NOMO-1 treated with dmso at 0.1 percent for 144 hours (cell line): ENCODE data around the gene HOMER2.
"Not testable (repeated sequence)": the region's sequence is repeated elsewhere in the genome, so short reads cannot be mapped to it uniquely, and the experiment has no call there.

Experiments
- DNase-seq: peaks from one replicate; lab custom pipeline; 2025; ENCODE audit not compliant: unreplicated experiment; lab: John Stamatoyannopoulos, UW

The HOMER2 gene

DNA sequence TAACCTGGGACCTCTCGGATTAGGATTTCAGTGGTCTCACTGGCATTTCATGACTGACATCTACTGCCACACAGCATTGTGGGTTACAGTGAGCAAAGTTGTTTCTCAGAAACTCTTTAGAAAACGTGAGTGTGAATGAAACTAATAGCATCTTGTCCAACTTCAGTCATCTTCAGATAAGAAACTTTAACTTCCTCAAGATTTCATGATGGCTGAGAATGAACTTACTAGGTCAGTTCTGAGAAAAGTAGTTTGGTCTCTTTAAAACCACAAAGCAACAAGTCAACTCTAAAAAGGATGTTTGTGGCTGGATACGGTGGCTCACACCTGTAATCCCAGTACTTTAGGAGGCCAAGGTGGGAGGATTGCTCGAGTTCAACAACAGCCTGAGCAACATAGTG lies 14.2 kb upstream of the HOMER2 start:
- no peak for DNase-seq

DNA sequence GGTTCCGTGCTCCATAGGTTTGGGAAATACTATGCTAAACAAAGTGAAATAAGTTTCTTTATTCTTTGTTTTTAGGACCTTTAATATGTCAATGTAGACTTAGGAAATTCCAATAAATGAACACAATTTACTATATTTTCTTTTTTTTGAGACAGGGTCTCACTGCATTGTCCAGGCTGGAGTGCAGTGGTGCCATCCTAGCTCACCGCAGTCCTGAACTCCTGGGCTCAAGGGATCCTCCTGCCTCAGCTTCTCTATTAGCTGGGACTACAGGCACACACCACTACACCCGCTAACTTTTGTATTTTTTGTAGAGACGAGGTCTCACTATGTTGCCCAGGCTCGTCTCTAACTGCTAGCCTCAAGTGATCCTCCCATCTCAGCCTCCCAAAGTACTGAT lies 12.4 kb upstream of the HOMER2 start:
- no peak for DNase-seq

DNA sequence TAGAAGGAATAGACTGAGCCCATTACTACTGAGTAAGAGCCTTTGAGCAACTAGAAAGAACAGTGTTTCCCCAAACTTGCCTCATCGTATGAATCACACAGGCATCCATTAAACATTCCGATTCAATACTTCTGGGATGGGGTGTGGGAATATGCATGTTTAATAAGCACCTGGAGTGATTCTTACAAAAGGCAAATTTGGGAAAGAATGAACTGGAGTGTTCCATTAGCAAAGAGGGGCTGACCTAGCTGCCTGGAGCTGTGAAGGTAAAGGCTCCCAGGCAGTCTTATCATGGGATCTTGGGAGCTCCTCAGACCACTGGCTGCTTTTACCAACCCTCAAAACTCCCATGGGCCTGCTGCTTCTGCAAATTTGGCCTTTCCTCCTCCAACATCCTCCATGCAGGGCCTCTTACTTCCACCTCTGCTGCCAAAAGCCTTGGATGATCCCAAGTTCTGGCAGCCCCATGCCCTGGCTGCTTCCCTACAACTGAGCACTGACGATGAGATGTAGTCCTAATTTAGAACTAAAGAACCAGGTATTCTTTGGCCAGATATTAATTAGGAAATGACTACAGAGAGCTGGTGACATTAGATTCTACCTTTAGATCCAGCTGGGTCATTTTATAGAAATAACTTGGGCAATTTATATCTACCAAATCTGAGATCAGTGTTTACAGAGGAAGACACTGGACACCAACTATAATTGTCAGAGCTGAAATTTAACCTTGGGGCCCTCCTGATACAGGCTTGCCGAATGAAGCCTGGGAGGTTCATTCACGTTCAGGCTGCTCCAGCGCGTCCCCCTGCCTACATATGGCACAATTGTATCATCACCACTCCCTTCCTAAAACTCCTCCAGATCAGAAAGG lies 11.2 kb upstream of the HOMER2 start:
- no peak for DNase-seq

DNA sequence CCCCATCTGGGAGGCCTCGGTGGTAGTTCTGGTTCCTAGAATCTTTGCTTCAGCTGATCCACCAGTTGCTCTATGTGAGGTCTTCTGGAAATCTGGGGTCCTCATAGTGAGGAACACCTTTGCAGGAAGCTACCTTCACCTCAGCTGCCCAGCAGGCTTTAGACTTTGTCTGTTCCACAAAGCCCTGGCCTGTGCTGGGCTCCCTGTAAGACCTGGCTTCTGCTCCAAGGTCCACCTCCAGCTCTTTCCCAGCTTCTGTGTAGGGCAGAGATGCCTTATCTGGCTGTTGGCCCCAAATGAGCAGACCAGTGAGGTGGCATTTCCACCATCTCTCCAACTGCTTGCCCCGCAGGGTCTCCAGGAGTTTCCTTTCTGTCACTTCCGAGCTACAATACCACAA lies 8.2 kb upstream of the HOMER2 start:
- DNase-seq, result no peak

DNA sequence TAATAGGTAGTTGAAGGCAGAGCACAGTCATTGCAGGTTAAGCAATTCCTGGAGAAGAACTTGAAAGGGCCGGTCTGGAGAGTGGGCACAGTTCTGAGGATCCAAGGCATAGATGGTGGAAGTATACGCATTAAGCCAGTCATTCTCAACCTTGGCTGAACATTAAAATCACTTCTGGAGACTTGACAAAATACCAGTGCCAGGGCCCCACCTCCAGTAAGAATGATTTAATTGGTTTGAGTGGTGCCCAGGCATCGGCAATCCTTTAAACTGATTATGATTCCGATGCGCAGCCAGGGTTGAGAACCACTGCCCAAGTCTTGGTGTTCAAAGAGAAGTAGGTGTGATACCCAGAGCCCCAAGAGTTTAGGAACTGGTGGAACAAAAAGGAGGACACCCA lies 6.9 kb upstream of the HOMER2 start:
- no peak for DNase-seq

DNA sequence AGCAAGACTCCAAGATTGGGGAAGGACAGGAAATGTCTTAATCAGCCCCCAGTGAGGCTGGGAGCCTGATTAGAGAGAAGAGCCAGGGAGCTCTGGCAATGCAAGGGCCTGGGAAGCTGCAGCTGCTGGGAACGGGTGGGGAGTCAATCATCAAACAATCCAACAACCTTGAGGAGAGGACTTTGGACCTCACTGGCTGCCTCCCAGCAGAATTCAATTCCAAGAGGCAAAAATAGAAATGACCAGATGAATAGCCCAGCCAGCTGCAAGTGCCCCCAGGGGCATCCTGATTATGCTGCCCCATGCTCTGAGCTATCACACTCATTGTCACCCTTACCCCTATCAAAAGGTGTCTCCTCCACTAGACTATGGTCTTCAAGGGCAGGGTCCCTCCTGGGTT lies 6.1 kb upstream of the HOMER2 start:
- no peak for DNase-seq

DNA sequence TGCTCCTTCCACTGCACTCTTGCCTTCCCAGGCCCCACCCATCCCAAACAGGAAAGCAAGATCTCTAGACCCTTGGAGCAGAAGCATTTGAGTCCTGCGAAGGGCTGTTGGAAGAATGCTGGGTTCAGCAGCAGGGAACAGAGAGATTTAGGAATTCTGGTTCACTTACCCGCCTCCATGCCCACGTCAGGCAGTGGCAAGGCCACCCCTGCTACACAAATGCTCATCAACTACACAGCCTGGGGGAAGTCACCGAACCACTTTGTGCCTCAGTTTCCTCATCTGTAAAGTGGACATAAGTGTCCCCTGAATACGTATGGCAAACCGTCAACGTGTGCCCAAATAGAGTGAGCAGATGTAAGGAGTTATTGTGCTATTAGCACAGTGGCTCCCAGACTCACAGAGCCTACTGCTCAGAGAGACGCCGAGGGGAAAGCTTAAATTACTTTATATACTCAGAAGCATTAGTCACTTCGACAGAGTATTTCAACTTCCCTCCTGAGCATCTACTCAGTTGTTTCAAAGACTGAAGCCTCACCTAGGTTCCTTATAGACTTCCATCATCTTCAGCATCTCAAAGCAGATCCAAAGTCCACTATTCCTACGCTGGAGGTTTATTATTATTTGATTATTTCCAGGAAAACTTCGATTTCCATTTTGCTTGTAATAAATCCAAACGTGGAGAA lies 905 bp downstream of the HOMER2 start:
- DNase-seq, result peak; percentile 27

DNA sequence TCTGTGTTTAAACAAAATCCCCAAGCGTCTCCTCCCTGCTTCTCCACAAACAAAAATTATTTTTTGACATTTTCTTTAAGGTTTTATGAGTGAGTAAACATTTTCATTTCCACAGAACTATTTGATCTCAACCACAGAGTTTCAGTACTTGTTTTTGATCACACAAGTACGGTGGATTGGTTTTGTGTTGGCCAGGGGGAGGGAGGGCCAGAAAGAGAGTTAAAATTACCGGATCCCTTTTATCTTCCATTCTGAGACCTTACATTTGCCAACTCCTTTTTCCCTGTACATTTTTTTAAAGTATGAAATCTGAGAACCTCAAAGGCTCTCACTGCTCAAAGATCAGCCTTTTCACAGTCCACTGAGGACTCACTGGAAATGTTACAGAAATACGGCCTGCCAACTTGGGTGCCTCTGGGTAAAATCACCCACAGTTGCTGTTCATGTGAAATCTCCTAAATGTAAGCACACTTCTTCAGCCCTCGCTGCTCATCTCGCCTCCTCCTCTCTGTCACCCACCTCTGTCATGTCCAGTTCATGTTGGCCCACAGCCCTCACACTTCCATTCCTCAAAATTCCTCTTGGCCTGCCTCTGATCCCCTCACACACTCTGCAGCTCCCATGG lies 1.7 kb downstream of the HOMER2 start:
- no peak for DNase-seq

DNA sequence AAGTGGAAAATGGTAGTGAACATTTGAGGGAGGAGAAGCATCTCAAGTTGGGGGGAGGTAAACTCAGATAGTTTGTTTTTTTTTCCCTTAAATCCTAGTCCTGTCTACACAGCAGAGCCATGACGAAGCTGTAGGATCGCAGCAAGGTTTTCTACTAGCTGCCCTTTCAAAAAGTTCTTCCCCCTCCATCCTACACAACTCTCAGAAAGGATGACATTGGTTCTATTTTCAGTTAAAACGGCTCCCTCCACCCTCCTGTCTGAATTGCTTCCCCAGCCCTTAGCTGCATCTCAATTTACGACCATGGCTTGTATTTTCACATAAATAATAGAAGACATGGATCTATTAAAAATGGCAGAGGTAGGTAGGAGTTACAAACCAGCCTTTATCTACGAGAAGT lies 2.2 kb downstream of the HOMER2 start:
- no peak for DNase-seq

DNA sequence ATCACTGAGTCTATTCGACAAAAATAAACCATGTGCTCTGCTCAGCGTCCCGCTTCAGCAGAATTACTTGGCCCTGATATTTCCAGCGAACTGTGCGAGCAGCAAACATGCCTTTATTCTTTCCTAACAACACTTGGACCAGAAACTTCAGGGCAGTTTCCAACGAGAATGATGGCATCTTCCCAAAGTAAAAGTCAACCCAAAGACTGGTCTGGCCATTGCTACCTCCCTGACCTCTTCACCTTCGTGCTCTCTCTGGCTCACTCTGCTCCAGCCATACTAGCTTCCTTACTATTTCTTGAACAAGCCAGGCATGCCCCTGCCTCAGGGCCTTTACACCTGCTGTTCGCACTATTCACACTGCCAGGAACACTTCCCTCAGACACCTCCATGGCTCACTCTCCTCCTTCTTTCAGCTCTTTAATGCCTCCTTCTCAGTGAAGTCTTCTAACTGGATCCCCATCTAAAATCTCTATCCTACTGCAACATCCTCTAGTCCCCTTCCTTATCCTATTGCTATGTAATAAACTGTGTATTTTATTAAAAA lies 6.3 kb downstream of the HOMER2 start:
- no peak for DNase-seq

DNA sequence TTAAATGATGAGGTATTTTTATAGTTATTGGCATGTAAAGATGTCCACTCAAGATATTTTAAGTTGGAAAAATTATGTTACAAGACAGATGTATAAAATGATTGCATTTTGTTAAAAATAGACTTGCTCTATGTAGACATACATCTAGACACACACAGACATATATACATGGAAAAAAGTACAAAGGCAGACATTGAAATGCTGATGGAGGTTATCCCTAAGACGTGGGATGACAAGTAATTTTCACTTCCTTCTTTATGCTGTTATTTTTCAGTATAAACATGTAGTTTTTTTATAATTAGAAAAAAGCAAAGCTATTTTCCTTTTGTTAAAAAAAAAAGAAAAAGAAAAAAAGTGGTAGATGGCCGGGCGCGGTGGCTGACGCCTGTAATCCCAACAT lies 7.2 kb downstream of the HOMER2 start:
- DNase-seq, result no peak

DNA sequence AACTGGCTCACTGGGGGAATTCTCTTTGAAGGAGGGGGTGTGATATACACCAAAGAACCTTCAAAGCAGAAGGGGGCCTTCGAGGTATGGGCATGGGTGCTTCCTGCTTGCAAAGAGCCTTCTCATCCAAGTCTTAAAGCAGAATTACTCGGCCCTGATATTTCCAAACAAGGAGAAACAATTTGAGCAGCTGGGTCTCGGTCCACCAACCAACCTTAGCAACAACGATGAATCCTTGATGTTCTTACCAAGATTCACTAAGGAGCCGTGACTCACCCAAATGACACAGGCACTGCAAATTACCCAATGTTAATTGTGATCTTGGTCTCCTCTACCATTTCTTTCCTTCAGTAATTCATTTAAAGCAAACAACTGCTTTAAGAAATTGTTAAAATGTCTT lies 7.7 kb downstream of the HOMER2 start:
- peak; percentile 39 for DNase-seq

DNA sequence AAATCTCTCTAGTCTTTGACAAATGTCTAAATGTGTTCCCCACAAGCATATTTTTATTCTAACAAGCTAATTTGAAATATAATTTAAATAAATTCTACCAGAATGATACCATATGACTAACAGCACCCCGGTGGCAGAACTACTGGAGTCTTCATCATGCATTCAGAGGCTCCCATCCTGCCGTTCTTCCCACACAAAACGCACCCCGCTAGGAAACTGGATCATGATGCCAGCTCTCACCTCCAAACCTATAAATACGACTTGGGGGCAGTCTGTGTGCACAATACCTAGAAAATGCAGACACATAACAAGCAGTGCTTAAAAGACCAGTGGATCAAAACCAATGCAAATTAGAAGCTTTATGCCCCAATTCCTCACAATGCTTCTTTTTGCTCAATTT lies 8.5 kb downstream of the HOMER2 start:
- DNase-seq, result no peak

DNA sequence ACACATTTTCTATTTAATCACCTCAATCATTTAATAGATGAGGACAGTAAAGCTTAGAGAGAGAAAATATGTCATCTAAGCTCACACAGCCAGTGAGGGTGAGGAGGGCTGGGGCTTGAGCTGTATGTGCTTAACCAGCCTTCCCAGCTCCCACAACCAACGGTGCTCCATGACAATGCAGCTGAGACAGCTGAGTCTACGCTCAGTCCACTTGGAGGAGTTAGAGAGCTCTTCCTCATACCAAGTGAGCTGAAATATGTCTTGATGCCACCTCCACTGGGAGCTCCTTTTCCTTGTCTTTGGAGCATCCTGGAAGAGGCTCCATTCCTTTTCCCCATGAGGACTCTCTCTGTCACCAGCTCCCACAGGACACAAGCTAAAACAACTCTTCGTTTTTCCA lies 9.3 kb downstream of the HOMER2 start:
- no peak for DNase-seq

DNA sequence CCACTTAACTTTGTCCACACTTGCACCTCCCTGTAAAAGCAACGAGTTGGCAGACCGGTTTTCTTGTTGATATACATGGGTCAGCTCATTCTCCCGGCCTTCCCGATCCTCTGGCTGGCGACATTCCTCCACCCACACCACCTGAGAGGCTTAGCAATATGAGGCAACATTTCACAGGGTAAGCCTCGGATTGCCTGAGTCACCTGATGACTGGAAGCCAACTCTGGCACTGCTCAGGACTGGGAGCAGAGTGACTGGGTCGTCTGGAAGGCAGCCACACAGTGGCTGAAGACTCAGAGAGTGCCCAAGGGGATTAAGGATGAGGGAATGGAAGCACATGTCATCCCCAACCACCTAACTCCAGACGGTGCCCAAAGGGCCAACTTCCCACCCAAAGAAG lies 9.8 kb downstream of the HOMER2 start:
- no peak for DNase-seq

DNA sequence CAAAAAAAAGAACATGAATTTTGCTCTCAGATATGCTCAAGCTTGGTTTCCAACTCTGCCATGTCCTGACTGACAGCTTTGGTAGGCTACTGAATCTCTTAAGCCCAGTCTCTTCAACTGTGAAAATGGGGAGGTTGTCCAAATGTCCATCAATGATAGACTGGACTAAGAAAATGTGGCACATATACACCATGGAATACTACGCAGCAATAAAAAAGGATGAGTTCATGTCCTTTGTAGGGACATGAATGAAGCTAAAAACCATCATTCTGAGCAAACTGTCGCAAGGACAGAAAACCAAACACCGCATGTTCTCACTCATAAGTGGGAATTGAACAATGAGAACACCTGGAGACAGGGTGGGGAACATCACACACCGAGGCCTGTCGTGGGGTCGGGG lies 12.8 kb downstream of the HOMER2 start:
- DNase-seq, result not testable (repeated sequence)

DNA sequence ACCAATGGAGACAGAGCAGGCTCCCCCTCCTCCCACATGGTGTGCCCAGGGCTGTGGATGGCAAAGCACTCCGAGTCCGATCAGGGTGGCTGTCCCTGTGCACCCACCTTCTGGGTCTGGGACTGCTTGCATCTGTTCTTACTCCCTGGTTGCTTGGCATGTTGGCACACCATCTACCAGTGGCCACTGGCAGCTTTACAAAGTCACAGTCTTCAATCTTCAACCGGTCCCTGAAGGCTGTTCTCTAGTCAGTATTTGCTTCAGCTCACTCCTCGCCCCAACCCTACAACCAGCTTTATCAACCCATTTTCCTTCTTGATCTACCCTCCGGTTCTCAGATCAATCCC lies 14.8 kb downstream of the HOMER2 start:
- no peak for DNase-seq

DNA sequence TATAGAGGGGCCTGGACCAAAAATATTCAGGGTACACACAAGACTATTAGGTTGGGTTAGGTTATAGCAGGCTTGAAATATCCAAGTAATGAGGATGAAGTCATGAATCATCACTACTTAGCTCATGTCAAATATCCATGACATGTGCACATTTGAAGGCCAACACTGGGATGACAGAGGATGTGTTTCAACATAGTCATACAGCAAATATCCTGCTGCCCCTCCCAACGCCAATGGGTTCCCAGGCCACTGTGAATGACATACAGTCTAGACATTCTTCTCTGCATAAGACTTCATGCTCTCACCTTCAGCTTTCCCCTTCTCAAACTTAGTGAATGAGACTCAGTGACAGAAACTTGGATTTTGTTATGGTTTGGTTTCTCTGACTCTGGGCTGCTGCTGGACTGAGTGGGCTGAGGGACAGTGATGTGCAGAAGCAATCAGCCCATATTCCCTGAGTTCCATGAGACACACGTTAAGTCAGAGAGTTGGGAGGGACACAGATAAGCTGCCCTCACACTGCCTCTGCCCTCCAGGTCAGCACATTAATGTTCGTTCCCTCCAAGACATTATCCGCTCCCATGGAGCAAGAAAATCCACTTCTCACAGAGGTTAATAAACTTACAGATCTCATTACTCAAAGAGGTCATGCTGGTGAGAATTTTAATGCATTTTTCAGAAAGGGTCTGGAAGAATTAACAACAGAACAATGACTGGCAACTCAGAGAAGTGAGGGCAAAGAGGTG lies 15.4 kb downstream of the HOMER2 start:
- DNase-seq, result no peak

DNA sequence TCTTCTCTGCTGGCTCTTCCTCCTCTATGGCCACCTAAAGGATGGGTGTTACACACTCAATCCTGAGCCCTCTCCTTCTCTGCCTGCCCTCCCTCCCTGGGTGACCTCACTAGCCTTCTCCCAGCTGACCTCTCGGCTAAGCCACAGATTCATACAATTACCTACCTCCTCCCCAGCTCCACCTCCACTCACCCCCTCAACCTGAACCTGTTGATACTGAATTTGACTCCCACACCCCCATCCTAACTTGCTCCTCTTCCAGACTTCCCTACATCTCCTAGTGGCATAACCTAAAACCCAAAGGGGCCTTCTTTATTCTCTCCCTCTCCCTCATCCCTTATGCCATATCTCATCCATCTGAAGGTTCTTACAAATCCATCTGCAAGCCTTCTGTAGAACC lies 17.1 kb downstream of the HOMER2 start:
- DNase-seq, result no peak

DNA sequence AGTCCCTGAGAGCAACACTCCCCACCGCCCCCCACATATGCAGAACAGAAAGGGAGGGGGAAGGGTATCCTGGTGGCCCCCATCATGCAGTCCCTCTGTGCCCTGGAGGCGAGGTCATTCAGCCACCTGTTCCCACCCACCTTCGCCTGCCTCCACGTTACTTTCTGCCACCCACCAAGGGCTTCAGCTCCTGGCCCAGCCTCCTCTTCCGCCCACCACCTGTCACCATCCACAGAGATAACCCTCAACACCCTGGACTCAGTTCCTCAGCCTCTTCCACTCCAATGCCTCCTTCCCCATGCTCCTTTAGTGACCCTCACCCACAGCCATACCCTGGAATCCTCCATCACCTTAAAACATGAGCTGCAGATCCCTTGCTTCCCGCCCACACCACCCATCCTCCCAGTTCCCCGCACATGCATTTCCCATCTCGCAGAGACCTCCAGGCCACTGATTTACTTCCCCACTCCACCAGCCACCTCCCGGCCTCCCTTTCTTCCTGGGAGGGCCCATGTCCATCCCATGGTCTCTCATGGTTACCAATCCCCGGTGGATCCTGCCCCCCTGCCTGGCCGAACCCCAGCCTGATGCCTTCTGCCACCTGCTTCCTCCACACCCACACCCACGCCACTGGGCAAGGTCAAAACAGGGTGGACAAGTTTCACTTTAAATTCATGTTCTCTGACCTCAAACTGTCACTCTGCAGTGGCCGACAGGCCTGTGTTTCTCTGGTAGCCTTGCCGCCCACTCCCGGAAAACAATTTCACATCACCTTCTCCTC lies 18.2 kb downstream of the HOMER2 start:
- DNase-seq, result no peak

DNA sequence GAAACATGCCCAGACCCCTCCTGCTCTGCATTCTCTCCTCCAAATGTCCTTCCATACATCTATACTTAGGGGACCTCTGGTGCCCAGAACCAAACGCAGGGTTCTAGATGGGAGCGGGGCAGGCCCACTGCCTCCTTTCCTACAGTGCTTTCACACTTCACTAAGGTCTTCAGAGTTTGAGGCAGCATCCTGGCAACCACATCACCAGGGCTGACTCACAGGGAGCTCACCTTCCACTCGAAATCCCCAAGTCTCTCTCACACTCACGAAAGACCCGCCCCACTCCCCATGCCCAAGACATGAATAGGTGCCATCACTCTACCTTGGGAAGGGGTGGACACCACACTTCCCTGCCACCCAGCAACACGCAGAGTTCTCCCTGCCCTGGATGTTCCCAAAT lies 18.9 kb downstream of the HOMER2 start:
- no peak for DNase-seq
